HG03342 (cell line): ENCODE measurements around the gene ANGPTL4.
"Not testable (repeated sequence)": the region's sequence is repeated elsewhere in the genome, so short reads cannot be mapped to it uniquely, and the experiment has no call there.

Experiments used
- ATAC-seq: cut with Tn5 transposase; IDR thresholded peaks from one replicate; pipeline ENCODE4 v1.9.1; 2021; ENCODE audit warnings: mild to moderate bottlenecking, moderate library complexity; ENCODE audit not compliant: unreplicated experiment

Gene ANGPTL4

GRCh38 chr19:8363803-8364771, at the start of gene ANGPTL4:
Gene ANGPTL4, plus strand, starts transcription at chr19:8364155. Its CDS starts 167 bp downstream, at chr19:8364322.
- ATAC-seq = no peak

GRCh38 chr19:8314981-8315640, 48.8 kb upstream of the ANGPTL4 start:
- not testable (repeated sequence) for ATAC-seq

GRCh38 chr19:8316351-8317125, 47.4 kb upstream of the ANGPTL4 start:
- no peak for ATAC-seq

GRCh38 chr19:8318835-8319234, 45.1 kb upstream of the ANGPTL4 start:
- not testable (repeated sequence) for ATAC-seq

GRCh38 chr19:8319807-8320520, 44.0 kb upstream of the ANGPTL4 start:
- no peak for ATAC-seq

- ATAC-seq = peak; percentile 20
Observed at GRCh38 chr19:8320564-8321066, 43.3 kb upstream of the ANGPTL4 start.

GRCh38 chr19:8321067-8321985, 42.6 kb upstream of the ANGPTL4 start, which contains the start of the genes NDUFA7 and RPS28:
Gene NDUFA7, minus strand, starts transcription at chr19:8321375. Its CDS starts 17 bp downstream, at chr19:8321358.
Gene RPS28, plus strand, starts transcription at chr19:8321496. Its CDS starts 35 bp downstream, at chr19:8321531.
- peak; percentile 84 for ATAC-seq

GRCh38 chr19:8321986-8322637, 41.8 kb upstream of the ANGPTL4 start:
- ATAC-seq = no peak

- ATAC-seq = no peak
Observed at GRCh38 chr19:8322638-8322997, 41.3 kb upstream of the ANGPTL4 start.

- no peak for ATAC-seq
Observed at GRCh38 chr19:8323781-8324185, 40.2 kb upstream of the ANGPTL4 start.

- ATAC-seq = no peak
Observed at GRCh38 chr19:8324186-8325050, 39.5 kb upstream of the ANGPTL4 start.

GRCh38 chr19:8325454-8325853, 38.5 kb upstream of the ANGPTL4 start:
- no peak for ATAC-seq

- ATAC-seq = no peak
Observed at GRCh38 chr19:8329996-8330395, 34.0 kb upstream of the ANGPTL4 start.

- ATAC-seq = no peak
Observed at GRCh38 chr19:8331263-8331845, 32.6 kb upstream of the ANGPTL4 start.

GRCh38 chr19:8332976-8333766, 30.8 kb upstream of the ANGPTL4 start:
- ATAC-seq = no peak

- ATAC-seq = no peak
Observed at GRCh38 chr19:8333767-8334457, 30.0 kb upstream of the ANGPTL4 start.
